HG02884 (cell line): ENCODE results near the gene SLC25A23.
A peak's percentile ranks its signal among the peaks of the same experiment; 100 is the strongest.
"Not testable (repeated sequence)": the region's sequence is repeated elsewhere in the genome, so short reads cannot be mapped to it uniquely, and the experiment has no call there.

Experiments used
- ATAC-seq: cut with Tn5 transposase; IDR thresholded peaks from one replicate; pipeline ENCODE4 v1.9.1; 2021; ENCODE audit warnings: mild to moderate bottlenecking, moderate library complexity; ENCODE audit not compliant: unreplicated experiment

Gene SLC25A23

DNA sequence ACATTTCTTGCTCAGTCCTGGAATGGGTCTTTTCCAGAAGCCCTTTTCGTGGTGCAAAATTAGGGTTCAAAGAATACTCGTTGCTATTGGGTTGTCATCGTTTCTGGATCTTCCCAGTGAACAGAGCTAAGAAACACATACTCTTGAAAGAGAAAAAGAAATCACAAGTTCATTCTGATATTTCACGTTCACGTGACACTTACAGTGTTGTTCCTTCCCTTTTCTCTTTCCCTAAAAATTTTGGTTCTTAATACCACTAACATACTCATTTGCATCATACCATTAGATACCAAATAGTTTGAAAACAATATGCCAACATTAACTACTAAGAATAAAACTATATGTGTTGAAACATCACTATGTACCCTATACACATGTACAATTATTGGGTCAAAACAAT, 53.2 kb downstream of the SLC25A23 start:
- ATAC-seq = no peak

DNA sequence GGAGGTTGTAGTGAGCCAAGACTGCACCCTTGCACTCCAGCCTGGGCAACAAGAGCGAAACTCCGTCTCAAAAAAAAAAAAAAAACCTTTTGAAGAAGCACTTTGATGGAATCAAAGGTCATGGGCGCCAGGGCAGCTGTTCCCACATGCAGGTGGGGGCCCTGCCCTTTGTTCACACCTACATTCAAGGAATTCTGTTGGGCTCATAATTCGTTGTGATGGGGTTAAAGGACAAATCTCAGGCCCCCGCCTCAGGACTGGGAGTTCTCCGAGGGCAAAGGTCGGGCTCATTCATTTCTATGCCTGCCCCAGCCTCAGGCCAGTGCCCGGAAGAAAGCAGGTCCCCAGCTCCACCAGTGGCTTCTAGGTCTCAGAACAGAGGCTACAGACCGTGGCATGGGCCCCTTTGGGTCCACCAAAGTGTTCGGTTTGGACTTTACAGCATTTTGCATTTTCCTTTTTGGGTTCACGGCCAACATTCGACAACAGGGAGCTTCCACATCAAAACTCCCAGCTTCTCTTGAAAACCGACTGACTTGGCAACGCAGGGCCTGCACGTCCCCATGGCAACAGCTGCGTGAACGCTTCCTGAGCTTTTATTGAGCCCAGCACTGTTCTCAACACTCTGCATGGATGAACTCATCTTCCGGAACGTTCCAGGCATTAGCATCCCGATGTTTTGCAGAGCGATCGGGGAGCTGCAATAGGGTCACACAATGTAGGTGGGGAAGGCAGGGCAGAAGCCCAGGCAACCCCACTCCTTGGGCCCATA, 56.6 kb downstream of the SLC25A23 start:
- no peak for ATAC-seq

DNA sequence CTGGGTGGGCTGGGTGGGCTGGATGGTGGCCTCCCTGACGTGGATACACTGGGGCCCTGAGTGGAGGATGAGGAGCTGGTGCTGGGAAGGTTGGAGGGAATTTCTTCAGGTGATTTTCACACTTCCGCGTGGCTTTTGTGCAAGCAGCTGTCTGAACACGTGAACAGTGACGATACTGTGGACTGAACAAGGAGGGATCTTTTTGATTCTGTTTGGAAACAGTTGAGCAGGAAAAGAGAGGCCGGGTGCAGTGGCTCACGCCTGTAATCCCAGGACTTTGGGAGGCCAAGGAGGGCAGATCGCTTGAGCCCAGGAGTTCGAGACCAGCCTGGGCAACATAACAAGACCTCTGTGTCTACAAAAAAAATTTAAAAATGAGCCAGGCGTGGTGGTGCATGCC, 57.5 kb downstream of the SLC25A23 start:
- ATAC-seq = no peak

DNA sequence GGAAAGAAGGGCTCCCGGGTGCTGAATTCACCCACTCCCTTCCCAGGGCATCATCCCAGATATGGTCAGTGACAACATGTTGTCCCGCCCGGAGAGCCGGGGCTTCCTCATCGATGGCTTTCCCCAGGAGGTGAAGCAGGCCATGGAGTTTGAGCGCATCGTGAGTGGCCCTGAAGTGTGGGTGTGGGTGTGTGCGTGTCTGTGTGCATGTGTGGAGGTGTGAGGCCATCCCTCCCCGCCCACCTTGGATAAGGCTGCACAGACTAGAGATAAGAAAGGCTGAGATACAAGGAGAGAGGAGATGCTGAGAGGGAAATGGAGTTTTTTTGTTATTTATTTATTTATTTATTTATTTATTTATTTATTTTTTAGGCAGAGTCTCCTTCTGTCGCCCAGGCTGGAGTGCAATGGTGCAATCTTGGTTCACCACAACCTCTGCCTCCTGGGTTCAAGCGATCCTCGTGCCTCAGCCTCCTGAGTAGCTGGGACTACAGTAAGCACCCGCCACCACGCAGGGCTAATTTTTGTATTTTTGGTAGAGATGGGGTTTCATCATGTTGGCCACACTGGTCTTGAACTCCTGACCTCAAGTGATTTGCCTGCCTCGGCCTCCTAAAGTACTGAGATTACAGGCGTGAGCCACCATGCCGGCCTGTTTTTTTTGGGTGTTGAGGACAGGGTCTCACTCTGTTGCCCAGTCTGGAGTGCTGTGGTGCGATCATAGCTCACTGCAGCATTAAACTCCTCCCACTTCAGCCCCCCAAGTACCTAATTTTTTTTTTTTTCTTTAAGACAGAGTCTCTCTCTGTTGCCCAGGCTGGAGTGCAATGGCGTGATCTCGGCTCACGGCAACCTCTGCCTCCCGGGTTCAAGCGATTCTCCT, 59.3 kb downstream of the SLC25A23 start:
- not testable (repeated sequence) for ATAC-seq

DNA sequence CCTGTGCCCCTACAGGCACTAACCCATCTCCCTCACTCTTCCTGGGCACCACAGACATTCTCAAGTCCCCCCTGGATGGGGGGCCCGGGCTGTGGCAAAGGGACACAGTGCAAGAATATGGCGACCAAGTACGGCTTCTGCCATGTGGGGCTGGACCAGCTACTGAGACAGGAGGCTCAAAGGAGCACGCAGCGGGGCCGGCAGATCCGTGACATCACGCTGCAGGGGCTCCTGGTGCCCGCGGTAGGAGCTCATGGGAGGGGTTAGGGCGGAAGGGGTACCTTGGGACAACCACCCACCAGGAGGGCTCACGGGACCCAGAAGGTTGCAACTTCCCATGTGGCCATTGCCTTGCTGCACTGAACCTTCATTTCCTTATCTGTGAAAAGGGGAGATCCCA, 63.3 kb downstream of the SLC25A23 start:
- ATAC-seq = no peak

DNA sequence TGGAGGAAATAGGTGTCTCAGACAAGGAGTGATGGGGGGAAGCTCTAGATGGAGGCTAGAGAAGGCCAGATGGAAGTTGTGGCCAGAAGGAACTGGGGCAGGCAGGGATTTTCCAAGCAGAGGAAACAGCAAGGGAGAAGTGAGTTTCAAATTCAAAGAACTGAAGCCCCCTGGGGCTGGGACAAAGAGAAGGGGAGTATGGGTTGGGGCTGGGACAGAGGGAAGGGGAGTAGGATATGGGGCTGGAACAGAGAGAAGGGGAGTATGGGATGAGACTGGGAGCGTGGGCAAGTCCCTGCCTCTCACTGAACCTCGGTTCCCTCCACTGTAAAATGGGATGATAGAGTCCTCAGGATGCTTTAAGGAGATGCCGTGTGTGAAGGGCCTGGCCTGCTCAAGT, 64.8 kb downstream of the SLC25A23 start:
- ATAC-seq = no peak

DNA sequence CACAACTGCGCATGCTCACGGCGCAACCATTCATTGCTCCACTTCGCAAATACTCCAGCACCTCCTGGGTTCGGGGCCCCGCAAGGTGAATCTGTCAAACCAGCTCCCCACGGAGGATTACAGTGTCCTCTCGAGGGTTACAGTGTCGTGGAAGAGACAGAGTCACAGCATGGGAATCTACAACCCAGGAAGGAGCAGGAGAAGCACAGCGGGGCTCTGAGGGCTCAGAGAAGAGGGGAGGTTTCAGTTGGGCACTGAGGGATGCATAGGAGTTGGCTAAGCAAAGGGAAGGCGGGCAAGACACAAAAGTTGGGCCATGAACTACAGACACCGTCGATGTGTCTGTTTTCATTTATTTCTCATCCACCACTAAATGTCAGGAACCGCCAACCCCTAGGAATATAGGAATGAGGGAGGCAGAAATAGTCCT, 65.6 kb downstream of the SLC25A23 start:
- no peak for ATAC-seq

DNA sequence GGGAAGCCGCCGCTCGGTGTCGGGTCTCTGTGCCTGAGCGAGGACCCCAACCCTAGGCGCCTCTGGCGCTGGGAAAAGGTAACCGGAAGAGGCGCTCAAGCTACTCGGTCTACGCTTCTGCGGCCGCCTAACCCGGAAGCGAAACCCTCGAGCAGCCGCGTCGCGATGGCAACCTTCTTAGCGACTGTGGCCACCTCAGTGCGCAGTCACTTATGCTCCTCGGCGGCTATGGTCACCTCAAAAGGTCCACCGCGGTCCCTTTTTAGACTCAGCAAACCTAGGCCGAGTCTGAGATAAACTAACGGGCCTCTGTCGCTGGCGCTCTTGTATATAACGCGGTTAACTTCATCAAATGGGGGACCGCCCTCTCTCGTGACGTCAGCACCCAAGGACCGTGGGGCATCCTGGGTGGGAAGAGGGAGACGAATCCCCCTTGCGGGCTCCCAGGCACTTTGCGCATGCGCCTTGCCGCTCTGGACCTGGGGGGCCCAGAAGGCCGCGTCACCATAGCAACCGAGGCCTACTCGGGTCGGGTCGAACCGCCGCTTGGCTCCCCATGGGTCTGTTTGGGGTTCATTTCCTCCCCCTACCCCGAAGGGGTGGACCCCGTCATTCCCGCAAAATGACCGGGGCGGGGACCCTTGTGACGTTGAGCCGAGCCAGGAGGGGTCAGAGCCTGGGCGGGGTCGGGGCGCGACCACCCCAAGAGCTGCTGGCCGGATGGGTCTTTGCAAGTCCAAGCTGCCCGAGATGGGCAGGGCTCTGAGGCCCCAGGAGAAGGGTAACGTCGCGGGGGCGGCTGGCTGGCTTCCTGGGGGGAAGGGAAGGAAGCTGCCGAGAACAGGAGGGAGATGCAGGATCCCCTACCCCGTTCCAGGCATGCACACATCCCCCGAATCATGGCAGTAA, 66.3 kb downstream of the SLC25A23 start, which contains the start of gene GTF2F1:
GTF2F1 (minus strand) TSS at position 91 of the 909 bp plus-strand sequence. CDS start 169 bp downstream, outside the sequence.
- peak; percentile 75 for ATAC-seq

DNA sequence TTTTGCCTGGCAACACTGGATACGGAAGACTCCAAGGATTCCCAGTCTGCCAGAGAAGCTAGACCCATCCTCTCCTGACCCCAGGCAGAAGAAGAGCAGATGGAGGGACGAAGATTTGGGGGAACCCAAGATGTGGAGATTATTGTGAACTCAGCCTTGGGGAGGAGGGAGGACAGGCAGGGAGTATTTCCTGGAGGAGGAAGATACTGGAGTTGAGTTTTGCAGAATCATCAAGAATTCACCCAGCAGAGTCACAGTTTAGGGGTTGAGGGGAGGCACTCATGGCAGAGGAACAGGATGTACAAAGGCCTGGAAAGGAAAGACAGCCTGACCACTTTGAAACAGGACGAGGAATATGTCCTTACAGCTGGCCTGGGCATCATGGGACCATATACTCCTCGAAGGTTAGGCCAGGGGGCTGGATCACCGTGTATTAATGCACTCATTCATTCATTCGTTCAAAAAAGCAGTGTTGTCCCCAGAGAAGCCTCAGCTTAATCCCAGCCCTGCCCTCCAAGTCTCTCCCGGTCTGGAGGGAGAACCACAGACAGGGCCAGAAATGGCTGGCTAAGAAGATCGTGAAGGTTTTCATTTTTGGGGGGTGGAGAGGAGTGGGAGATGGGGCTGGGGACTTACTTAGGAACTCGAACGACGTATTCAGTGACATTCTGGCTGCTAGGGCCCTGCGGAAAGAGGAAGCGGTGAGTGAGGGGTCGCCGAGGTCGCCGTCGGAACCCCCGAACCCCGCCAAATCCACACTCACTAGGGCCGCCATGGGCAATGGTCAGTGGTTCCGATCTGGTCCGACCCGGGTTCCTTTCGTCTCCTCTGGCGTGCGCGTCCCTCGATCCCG, 67.1 kb downstream of the SLC25A23 start:
- no peak for ATAC-seq
